Measurements from ENCODE around the gene OSCP1. TPM values are rescaled to one million over a fixed set of nuclear protein-coding genes. Genes with fewer than 3 reads are reported as not detected.

OSCP1 gene
- total and polyA plus RNA-seq, 2 experiments from 2014 or later, result 2.2 to 2.6 TPM

- no peak for ATAC-seq
- Mint-ChIP-seq H3K27me3 (ENCODE audit: insufficient read depth, low read depth, poor library complexity) (peaks cover 14% of the 10 kb centered on the region), H3K9me3 (no peaks in the 10 kb centered on the region), H3K4me3 (no peak overlapping the region), H3K4me1 (peaks cover 50% of the 10 kb centered on the region), H3K36me3 (ENCODE audit: low read depth) (peaks cover 4% of the 10 kb centered on the region), H3K27ac (no peak overlapping the region)
- Histone ChIP-seq H3K4me3 (no peak overlapping the region), H3K27me3 (ENCODE audit: insufficient read depth) (no peaks in the 10 kb centered on the region), H3K79me2 (replicated peaks; ENCODE audit: insufficient read depth) (peaks cover 75% of the 10 kb centered on the region), H3K4me1 (ENCODE audit: insufficient read depth) (peaks cover 16% of the 10 kb centered on the region), H2AFZ (no peak overlapping the region), H3K4me2 (no peak overlapping the region), H4K20me1 (replicated peaks; ENCODE audit: insufficient read depth) (peaks cover 40% of the 10 kb centered on the region), H3K9me2 (ENCODE audit: insufficient read depth) (no peaks in the 10 kb centered on the region), H3K27ac (ENCODE audit: low read depth) (no peak overlapping the region), H3F3A (replicated peaks; ENCODE audit: low read depth) (peaks cover 19% of the 10 kb centered on the region), H3K36me3 (ENCODE audit: insufficient read depth) (no peaks in the 10 kb centered on the region)
- no peak for DNase-seq (ENCODE audit: low spot score)
- no peak for TF ChIP-seq EZH2 (IDR thresholded peaks at IDR 0.05; ENCODE audit: low read depth, unreplicated experiment)
- no peak for TF ChIP-seq CTCF (conservative IDR thresholded peaks at IDR 0.05; ENCODE audit: low read depth in 2 of 2)
- no peak for TF ChIP-seq EZH2phosphoT487 (IDR thresholded peaks at IDR 0.05; ENCODE audit: unreplicated experiment)
- TF ChIP-seq ETS1 (IDR thresholded peaks at IDR 0.05), result no peak
- TF ChIP-seq ZNF114 (CRISPR knock-in tag; IDR thresholded peaks at IDR 0.05), result no peak
- TF ChIP-seq CREB1 (CRISPR knock-in tag; IDR thresholded peaks at IDR 0.05; ENCODE audit: low read depth), result no peak
- no peak for TF ChIP-seq ZNF331 (CRISPR knock-in tag; IDR thresholded peaks at IDR 0.05; ENCODE audit: low read depth)
- no peak for TF ChIP-seq JUNB (IDR thresholded peaks at IDR 0.05; ENCODE audit: unreplicated experiment)
- TF ChIP-seq STAT1 (IDR thresholded peaks at IDR 0.05; ENCODE audit: unreplicated experiment), result no peak
These were observed 67.6 kb downstream of the OSCP1 start for GRCh38 chr1:36382669-36383068.

GRCh38 chr1:36382231-36382630, 68.0 kb downstream of the OSCP1 start:
- H3K9me2 ChIP-seq (ENCODE audit: insufficient read depth), result no peaks in the 10 kb centered on the region
- Mint-ChIP-seq H3K4me1 (peaks cover 46% of the 10 kb centered on the region), H3K9me3 (no peaks in the 10 kb centered on the region), H3K27ac (no peak overlapping the region), H3K4me3 (no peak overlapping the region), H3K27me3 (ENCODE audit: insufficient read depth, low read depth, poor library complexity) (peaks cover 12% of the 10 kb centered on the region), H3K36me3 (ENCODE audit: low read depth) (peaks cover 4% of the 10 kb centered on the region)
- H3F3A ChIP-seq (replicated peaks; ENCODE audit: low read depth), result peaks cover 16% of the 10 kb centered on the region
- no peaks in the 10 kb centered on the region for H3K36me3 ChIP-seq (ENCODE audit: insufficient read depth)
- peaks cover 40% of the 10 kb centered on the region for H4K20me1 ChIP-seq (replicated peaks; ENCODE audit: insufficient read depth)
- DNase-seq (ENCODE audit: low spot score) (no peak), ATAC-seq (no peak)
- peaks cover 79% of the 10 kb centered on the region for H3K79me2 ChIP-seq (replicated peaks; ENCODE audit: insufficient read depth)
- H3K27ac ChIP-seq (ENCODE audit: low read depth), result no peak overlapping the region
- TF ChIP-seq POLR2AphosphoS5 (IDR thresholded peaks at IDR 0.05; ENCODE audit: low read depth) (no peak), ZNF114 (CRISPR knock-in tag; IDR thresholded peaks at IDR 0.05) (no peak), NANOG (IDR thresholded peaks at IDR 0.05; ENCODE audit: borderline replicate concordance) (no peak), ZNF462 (CRISPR knock-in tag; IDR thresholded peaks at IDR 0.05) (no peak), CREB1 (CRISPR knock-in tag; IDR thresholded peaks at IDR 0.05; ENCODE audit: low read depth) (no peak), STAT1 (IDR thresholded peaks at IDR 0.05; ENCODE audit: unreplicated experiment) (no peak), EZH2 (IDR thresholded peaks at IDR 0.05; ENCODE audit: low read depth, unreplicated experiment) (no peak)
- no peaks in the 10 kb centered on the region for H3K27me3 ChIP-seq (ENCODE audit: insufficient read depth)
- H3K4me3 ChIP-seq, result no peak overlapping the region
- H3K4me1 ChIP-seq (ENCODE audit: insufficient read depth), result peaks cover 13% of the 10 kb centered on the region
- no peak overlapping the region for H3K4me2 ChIP-seq
- H2AFZ ChIP-seq, result no peak overlapping the region
